Natural killer cell (primary cell): ENCODE data around the gene CD27. TPM values are rescaled to one million over a fixed set of nuclear protein-coding genes. Genes with fewer than 3 reads are reported as not detected.

Source experiments
- ATAC-seq, 3 donors: fragments of 150-1000 bp in 2 of 3; fragments of 200-7000 bp in 1 of 3; cut with Tn5 transposase; 1 replicate in 1 of 3; 2 replicates in 2 of 3; pipeline ENCODE4 v1.10.0; 2021; ENCODE audit warnings: mild to moderate bottlenecking in 2 of 3, moderate library complexity in 2 of 3
- DNase-seq, 2 donors: peaks; one replicate each; pipeline versions ENCODE4 v3.0.0 to v3.0.0-alpha.2; 2013 to 2021; ENCODE audit warnings: mixed read lengths in 1 of 2
- H3K27ac ChIP-seq: one replicate; pipeline ENCODE4 v1.5.1; 2013; ENCODE audit warnings: mild to moderate bottlenecking, low read length
- H3K27me3 ChIP-seq: one replicate; pipeline ENCODE4 v1.6.1; 2013; ENCODE audit warnings: low read length; ENCODE audit not compliant: control insufficient read depth, insufficient read depth
- H3K36me3 ChIP-seq: one replicate; pipeline ENCODE4 v1.6.1; 2013; ENCODE audit warnings: low read length; ENCODE audit not compliant: control insufficient read depth, insufficient read depth
- H3K4me1 ChIP-seq: one replicate; pipeline ENCODE4 v1.6.1; 2013; ENCODE audit warnings: low read length; ENCODE audit not compliant: control insufficient read depth, insufficient read depth
- H3K4me3 ChIP-seq: one replicate; pipeline ENCODE4 v1.5.1; 2013; ENCODE audit warnings: low read length
- H3K9me3 ChIP-seq: one replicate; pipeline ENCODE4 v1.6.1; 2013; ENCODE audit warnings: low read length; ENCODE audit not compliant: control insufficient read depth, insufficient read depth
- H3K27ac Mint-ChIP-seq, 2 donors: one replicate each; pipeline ENCODE4 v1.8.0; 2022; ENCODE audit warnings: mild to moderate bottlenecking in 2 of 2, mixed read lengths in 2 of 2, moderate library complexity in 1 of 2
- H3K27me3 Mint-ChIP-seq, 2 donors: one replicate each; pipeline ENCODE4 v1.8.0; 2022; ENCODE audit warnings: low read depth in 2 of 2, mixed read lengths in 2 of 2
- H3K36me3 Mint-ChIP-seq: one replicate; pipeline ENCODE4 v1.8.0; 2022; ENCODE audit warnings: mixed read lengths
- H3K4me1 Mint-ChIP-seq, 2 donors: one replicate each; pipeline ENCODE4 v1.8.0; 2022; ENCODE audit warnings: mixed read lengths in 2 of 2
- H3K4me3 Mint-ChIP-seq: one replicate; pipeline ENCODE4 v1.8.0; 2022; ENCODE audit warnings: mild to moderate bottlenecking, moderate library complexity, mixed read lengths
- H3K9me3 Mint-ChIP-seq, 2 donors: one replicate each; pipeline ENCODE4 v1.8.0; 2022; ENCODE audit warnings: mixed read lengths in 2 of 2
- CTCF ChIP-seq: fragments of 200-600 bp; IDR thresholded peaks from one replicate; pipeline ENCODE4 v1.8.0; 2022; ENCODE audit warnings: antibody characterized with exemption
- WGBS: methylation state at CpG from one replicate; pipeline ENCODE4 v1.1.7; 2013; ENCODE audit warnings: missing lambda C conversion rate; ENCODE audit not compliant: insufficient coverage; 5-methylcytosine and 5-hydroxymethylcytosine counted together
- intact Hi-C: fragments of 100-400 bp; cut with micrococcal nuclease; formaldehyde crosslinking; loops from one replicate; pipeline ENCODE4 v1.14.2; 2022
- total RNA-seq, 4 donors: library from RNA; stranded (reverse); fragments of 120-200 nt in 1 of 4; gene quantifications; one replicate each; pipeline versions ENCODE4 v1.2.3 to v1.2.4, GENCODE V29; 2013 to 2022

CD27 gene
- total RNA-seq, 3 donors from 2014 or later (not counting 1 experiment from before 2014, with no cell fraction given) = 2.7 to 13.7 (median 3.1) TPM

GRCh38 chr12:6428326-6428725 is 16.4 kb upstream of the CD27 start:
- Mint-ChIP-seq H3K27ac (no peak overlapping the region), H3K36me3 (no peaks in the 10 kb centered on the region), H3K4me3 (no peak overlapping the region), H3K9me3 (no peaks in the 10 kb centered on the region), H3K27me3 (no peaks in the 10 kb centered on the region), H3K4me1 (peaks cover 14 to 45% of the 10 kb centered on the region in 2 donors)
- 75% methylated on average over 3 of the region's 3 CpGs for WGBS
- H3K4me1 ChIP-seq = peaks cover 40% of the 10 kb centered on the region
- intact Hi-C loops = no loop called here
- no peak overlapping the region for H3K4me3 ChIP-seq
- no peak overlapping the region for H3K27ac ChIP-seq
- DNase-seq (no peak), ATAC-seq (no peak)
- H3K36me3 ChIP-seq = no peaks in the 10 kb centered on the region
- H3K27me3 ChIP-seq = no peaks in the 10 kb centered on the region
- no peaks in the 10 kb centered on the region for H3K9me3 ChIP-seq
- no peak for TF ChIP-seq CTCF

GRCh38 chr12:6430124-6430989 is 14.4 kb upstream of the CD27 start:
- Mint-ChIP-seq H3K4me3 (peak overlapping the region; percentile 56), H3K4me1 (peaks cover 14 to 38% of the 10 kb centered on the region in 2 donors), H3K27ac (peak overlapping the region in 1 of 2 donors; percentile 76), H3K9me3 (no peaks in the 10 kb centered on the region), H3K27me3 (no peaks in the 10 kb centered on the region), H3K36me3 (no peaks in the 10 kb centered on the region)
- Histone ChIP-seq H3K36me3 (no peaks in the 10 kb centered on the region), H3K4me3 (no peak overlapping the region), H3K4me1 (peaks cover 32% of the 10 kb centered on the region), H3K27me3 (no peaks in the 10 kb centered on the region), H3K27ac (no peak overlapping the region), H3K9me3 (no peaks in the 10 kb centered on the region)
- intact Hi-C loops = no loop called here
- TF ChIP-seq CTCF = no peak
- 32% methylated on average over 16 of the region's 19 CpGs for WGBS
- ATAC-seq (peak; percentile 46 to 58 (median 56)), DNase-seq (peak; percentile 32 to 41)

DNA sequence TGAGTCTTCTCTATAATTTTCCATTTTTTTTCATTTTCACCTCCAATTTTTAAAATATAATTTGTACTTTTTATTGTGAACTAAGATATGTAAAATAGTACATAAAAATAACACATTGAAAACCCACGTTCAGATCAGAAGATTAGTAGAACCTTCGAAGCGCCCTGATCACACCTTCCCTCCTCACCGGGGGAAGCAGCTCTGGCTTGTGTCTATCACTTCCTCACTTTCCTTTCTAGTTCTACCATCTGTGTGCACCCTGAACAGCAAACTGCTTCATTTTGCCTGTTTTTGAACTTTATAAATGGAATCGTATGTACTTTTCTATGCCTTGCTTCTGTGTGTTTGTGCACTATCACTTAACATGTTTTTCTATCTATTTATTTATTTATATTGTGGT is 11.8 kb upstream of the CD27 start:
- H3K9me3 Mint-ChIP-seq = no peaks in the 10 kb centered on the region
- H3K27me3 Mint-ChIP-seq = no peaks in the 10 kb centered on the region
- WGBS = 23% methylated on average over 4 of the region's 5 CpGs
- DNase-seq (peak in 1 of 2 donors; percentile 62), ATAC-seq (peak in 1 of 3 donors; percentile 54)
- no peak overlapping the region for H3K4me3 Mint-ChIP-seq
- Histone ChIP-seq H3K9me3 (no peaks in the 10 kb centered on the region), H3K36me3 (no peaks in the 10 kb centered on the region), H3K4me3 (no peak overlapping the region), H3K27ac (no peak overlapping the region), H3K4me1 (peaks cover 8% of the 10 kb centered on the region), H3K27me3 (no peaks in the 10 kb centered on the region)
- intact Hi-C loops = no loop called here
- peaks cover 14 to 21% of the 10 kb centered on the region in 2 donors for H3K4me1 Mint-ChIP-seq
- peak overlapping the region in 1 of 2 donors; percentile 79 for H3K27ac Mint-ChIP-seq
- H3K36me3 Mint-ChIP-seq = no peaks in the 10 kb centered on the region
- TF ChIP-seq CTCF = no peak
